MM.1S (cell line): ENCODE measurements around the gene GALNT10.

Experiments used
- DNase-seq: peaks from one replicate; pipeline ENCODE4 v3.0.0-alpha.2; 2015
- H2AFZ ChIP-seq: fragments of 300-600 bp; sonication (generic); 2 replicates; pipeline ENCODE4 v1.6.0; 2016; ENCODE audit warnings: antibody characterized with exemption, low read length
- H3F3A ChIP-seq: fragments of 300-600 bp; sonication (generic); 2 replicates; pipeline ENCODE4 v1.6.1; 2016; ENCODE audit warnings: mild to moderate bottlenecking, antibody characterized with exemption, low read length, moderate library complexity, mixed read lengths; ENCODE audit not compliant: insufficient read depth
- H3K27ac ChIP-seq: fragments of 300-600 bp; sonication (generic); 2 replicates; pipeline ENCODE4 v1.5.1; 2016; ENCODE audit warnings: mild to moderate bottlenecking, low read length
- H3K27me3 ChIP-seq: fragments of 300-600 bp; sonication (generic); replicated peaks from 2 replicates; pipeline ENCODE4 v1.6.0; 2016; ENCODE audit warnings: low read length; ENCODE audit not compliant: insufficient read depth
- H3K36me3 ChIP-seq: fragments of 300-600 bp; sonication (generic); replicated peaks from 2 replicates; pipeline ENCODE4 v1.6.1; 2016; ENCODE audit warnings: mild to moderate bottlenecking, low read length, mixed read lengths; ENCODE audit not compliant: insufficient read depth
- H3K4me1 ChIP-seq: fragments of 300-600 bp; sonication (generic); 2 replicates; pipeline ENCODE4 v1.6.1; 2016; ENCODE audit warnings: low read length, mixed read lengths
- H3K4me2 ChIP-seq: fragments of 300-600 bp; sonication (generic); 2 replicates; pipeline ENCODE4 v1.6.0; 2016; ENCODE audit warnings: low read depth, low read length
- H3K4me3 ChIP-seq: fragments of 300-600 bp; sonication (generic); 2 replicates; pipeline ENCODE4 v1.5.1; 2016; ENCODE audit warnings: low read length, mixed read lengths
- H3K79me2 ChIP-seq: fragments of 300-600 bp; sonication (generic); 2 replicates; pipeline ENCODE4 v1.6.1; 2016; ENCODE audit warnings: mixed run types, low read length, mixed read lengths
- H3K9ac ChIP-seq: fragments of 300-600 bp; sonication (generic); 2 replicates; pipeline ENCODE4 v1.6.1; 2016; ENCODE audit warnings: low read length, mixed read lengths
- H3K9me2 ChIP-seq: fragments of 300-600 bp; sonication (generic); replicated peaks from 2 replicates; pipeline ENCODE4 v1.6.1; 2016; ENCODE audit warnings: mild to moderate bottlenecking, low read length, mixed read lengths; ENCODE audit not compliant: insufficient read depth
- H3K9me3 ChIP-seq: fragments of 300-600 bp; sonication (generic); replicated peaks from 2 replicates; pipeline ENCODE4 v1.6.1; 2016; ENCODE audit warnings: mild to moderate bottlenecking, low read length, mixed read lengths; ENCODE audit not compliant: insufficient read depth
- H4K20me1 ChIP-seq: fragments of 300-600 bp; sonication (generic); 2 replicates; pipeline ENCODE4 v1.6.1; 2016; ENCODE audit warnings: mild to moderate bottlenecking, low read length, moderate library complexity, mixed read lengths; ENCODE audit not compliant: insufficient read depth
- CTCF ChIP-seq: fragments of 300-600 bp; sonication (generic); IDR thresholded peaks from 2 replicates; pipeline ENCODE4 v1.5.1; 2016; ENCODE audit warnings: antibody characterized with exemption, low read length, mixed read lengths
- EZH2 ChIP-seq: fragments of 300-600 bp; sonication (generic); optimal IDR thresholded peaks from 2 replicates; pipeline ENCODE3; 2017; ENCODE audit warnings: low read depth, mild to moderate bottlenecking, antibody characterized with exemption, low read length, mixed read lengths
- EZH2phosphoT487 ChIP-seq: fragments of 300-600 bp; sonication (generic); IDR thresholded peaks from 2 replicates; pipeline ENCODE4 v1.6.1; 2018; ENCODE audit warnings: antibody characterized with exemption, low read length

The GALNT10 gene

GRCh38 chr5:154300207-154300883 lies 109.8 kb downstream of the GALNT10 start:
- no peak overlapping the region for H3K4me3 ChIP-seq
- H3K79me2 ChIP-seq, result no peaks in the 10 kb centered on the region
- H3K36me3 ChIP-seq, result 0 out of 2 replicates have a peak, but pooled peaks cover 8% of the 10 kb centered on the region
- peak overlapping the region; percentile 4; the same call in 1 of the 2 replicates for H3K27ac ChIP-seq
- no peaks in the 10 kb centered on the region for H4K20me1 ChIP-seq
- no peaks in the 10 kb centered on the region for H3K9me2 ChIP-seq
- H3K27me3 ChIP-seq, result no peaks in the 10 kb centered on the region
- TF ChIP-seq CTCF (no peak), EZH2 (no peak), EZH2phosphoT487 (no peak)
- no peak overlapping the region for H3K9ac ChIP-seq
- peaks cover 17% of the 10 kb centered on the region for H3K4me1 ChIP-seq
- H2AFZ ChIP-seq, result no peak overlapping the region
- H3K4me2 ChIP-seq, result no peak overlapping the region
- peak; percentile 87 for DNase-seq
- peaks cover 12% of the 10 kb centered on the region; the same call in 1 of the 2 replicates for H3F3A ChIP-seq
- no peaks in the 10 kb centered on the region for H3K9me3 ChIP-seq

- no peaks in the 10 kb centered on the region for H4K20me1 ChIP-seq
- H3K4me3 ChIP-seq, result no peak overlapping the region
- no peak overlapping the region for H2AFZ ChIP-seq
- H3K4me2 ChIP-seq, result no peak overlapping the region
- H3K9me3 ChIP-seq, result no peaks in the 10 kb centered on the region
- H3K36me3 ChIP-seq, result 0 out of 2 replicates have a peak, but pooled peaks cover 8% of the 10 kb centered on the region
- no peak overlapping the region for H3K27ac ChIP-seq
- no peaks in the 10 kb centered on the region for H3K9me2 ChIP-seq
- H3F3A ChIP-seq, result peaks cover 12% of the 10 kb centered on the region; the same call in 1 of the 2 replicates
- no peak overlapping the region for H3K9ac ChIP-seq
- TF ChIP-seq EZH2phosphoT487 (no peak), CTCF (no peak), EZH2 (no peak)
- peaks cover 20% of the 10 kb centered on the region for H3K4me1 ChIP-seq
- H3K79me2 ChIP-seq, result no peaks in the 10 kb centered on the region
- no peak for DNase-seq
- H3K27me3 ChIP-seq, result no peaks in the 10 kb centered on the region
Observed at GRCh38 chr5:154301726-154302125, 111.2 kb downstream of the GALNT10 start.

- no peaks in the 10 kb centered on the region for H3K79me2 ChIP-seq
- H3F3A ChIP-seq, result peaks cover 12% of the 10 kb centered on the region; the same call in 1 of the 2 replicates
- 0 out of 2 replicates have a peak, but pooled peaks cover 8% of the 10 kb centered on the region for H3K36me3 ChIP-seq
- no peaks in the 10 kb centered on the region for H4K20me1 ChIP-seq
- H3K4me1 ChIP-seq, result peaks cover 20% of the 10 kb centered on the region
- no peaks in the 10 kb centered on the region for H3K27me3 ChIP-seq
- H3K9ac ChIP-seq, result no peak overlapping the region
- no peaks in the 10 kb centered on the region for H3K9me2 ChIP-seq
- no peaks in the 10 kb centered on the region for H3K9me3 ChIP-seq
- H3K4me3 ChIP-seq, result no peak overlapping the region
- H2AFZ ChIP-seq, result no peak overlapping the region
- TF ChIP-seq CTCF (no peak), EZH2 (no peak), EZH2phosphoT487 (no peak)
- no peak overlapping the region for H3K4me2 ChIP-seq
- no peak overlapping the region for H3K27ac ChIP-seq
- DNase-seq, result no peak
Observed at GRCh38 chr5:154302161-154302560, 111.6 kb downstream of the GALNT10 start.
